ENCODE measurements around the gene FARS2.

GRCh38 chr6:5772408-5773120 is 511.3 kb downstream of the FARS2 start:
- no peak for TF ChIP-seq CTCF (conservative IDR thresholded peaks at IDR 0.05)
- TF ChIP-seq ZFX (IDR thresholded peaks at IDR 0.05) = no peak
